Neuronal stem cell (in vitro differentiated cells): ENCODE data around the gene LSM14A.

Experiments used
- DNase-seq: peaks from one replicate; pipeline ENCODE4 v3.0.0-alpha.2; 2013; ENCODE audit warnings: low spot score
- H2AFZ ChIP-seq: one replicate; pipeline ENCODE4 v1.6.1; 2013; ENCODE audit warnings: mild to moderate bottlenecking, low read length, inconsistent platforms
- H2AK5ac ChIP-seq: 2 replicates; pipeline ENCODE4 v1.6.1; 2013; ENCODE audit warnings: low read depth, mild to moderate bottlenecking, inconsistent platforms, low read length, moderate library complexity, mixed read lengths
- H2BK120ac ChIP-seq: 2 replicates; pipeline ENCODE4 v1.6.1; 2013; ENCODE audit warnings: low read depth, mild to moderate bottlenecking, inconsistent platforms, low read length, moderate library complexity, mixed read lengths
- H2BK12ac ChIP-seq: one replicate; pipeline ENCODE4 v1.6.1; 2013; ENCODE audit warnings: low read length, inconsistent platforms
- H2BK15ac ChIP-seq: 2 replicates; pipeline ENCODE4 v1.6.1; 2013; ENCODE audit warnings: mild to moderate bottlenecking, low read length, inconsistent platforms, mixed read lengths
- H2BK5ac ChIP-seq: one replicate; pipeline ENCODE4 v1.6.1; 2013; ENCODE audit warnings: inconsistent platforms, mild to moderate bottlenecking, low read length, moderate library complexity
- H3K14ac ChIP-seq: one replicate; pipeline ENCODE4 v1.6.1; 2013; ENCODE audit warnings: low read length, inconsistent platforms
- H3K18ac ChIP-seq: 2 replicates; pipeline ENCODE4 v1.6.1; 2013; ENCODE audit warnings: low read length, inconsistent platforms
- H3K23ac ChIP-seq: 2 replicates; pipeline ENCODE4 v1.6.1; 2013; ENCODE audit warnings: low read depth, mild to moderate bottlenecking, mixed read lengths, low read length, inconsistent platforms; ENCODE audit not compliant: poor library complexity
- H3K27ac ChIP-seq: replicated peaks from 3 replicates; pipeline ENCODE4 v1.5.1; 2013; ENCODE audit warnings: low read length, inconsistent platforms
- H3K27me3 ChIP-seq, 3 experiments: 2 replicates each; pipeline ENCODE4 v1.6.1; 2013; ENCODE audit warnings: low read length in 3 of 3, mild to moderate bottlenecking in 2 of 3, inconsistent platforms in 1 of 3, low read depth in 1 of 3, mixed read lengths in 1 of 3, moderate library complexity in 1 of 3; ENCODE audit not compliant: control insufficient read depth in 3 of 3, insufficient read depth in 3 of 3
- H3K36me3 ChIP-seq, 2 donors: replicated peaks in 1 of 2; 2 replicates each; pipeline ENCODE4 v1.6.1; 2013; ENCODE audit warnings: low read length in 2 of 2; ENCODE audit not compliant: control insufficient read depth in 2 of 2, insufficient read depth in 2 of 2
- H3K4ac ChIP-seq: 2 replicates; pipeline ENCODE4 v1.6.1; 2013; ENCODE audit warnings: inconsistent platforms, mild to moderate bottlenecking, low read length, moderate library complexity
- H3K4me1 ChIP-seq, 2 donors: 1 replicate in 1 of 2; 2 replicates in 1 of 2; pipeline ENCODE4 v1.6.1; 2013; ENCODE audit warnings: low read length in 2 of 2, low read depth in 1 of 2; ENCODE audit not compliant: control insufficient read depth in 2 of 2, insufficient read depth in 1 of 2
- H3K4me2 ChIP-seq: one replicate; pipeline ENCODE4 v1.6.1; 2013; ENCODE audit warnings: mild to moderate bottlenecking, low read length, inconsistent platforms; ENCODE audit not compliant: insufficient read depth, poor library complexity, severe bottlenecking
- H3K4me3 ChIP-seq, 2 donors: 2 replicates each; pipeline ENCODE4 v1.5.1; 2013; ENCODE audit warnings: low read length in 2 of 2, mild to moderate bottlenecking in 2 of 2, inconsistent platforms in 1 of 2, moderate library complexity in 1 of 2
- H3K79me1 ChIP-seq: one replicate; pipeline ENCODE4 v1.6.1; 2013; ENCODE audit warnings: low read depth, mild to moderate bottlenecking, inconsistent platforms, low read length, moderate library complexity
- H3K9ac ChIP-seq: one replicate; pipeline ENCODE4 v1.6.1; 2013; ENCODE audit warnings: mild to moderate bottlenecking, low read depth, low read length, inconsistent platforms; ENCODE audit not compliant: poor library complexity
- H3K9me3 ChIP-seq, 2 donors: replicated peaks in 1 of 2; 2 replicates each; pipeline versions ENCODE3 to v1.6.1; 2013; ENCODE audit warnings: low read length in 2 of 2, mild to moderate bottlenecking in 2 of 2, inconsistent platforms in 1 of 2, low read depth in 1 of 2, mixed read lengths in 1 of 2, moderate library complexity in 1 of 2; ENCODE audit not compliant: control insufficient read depth in 2 of 2, insufficient read depth in 1 of 2
- H4K8ac ChIP-seq: one replicate; pipeline ENCODE4 v1.6.1; 2013; ENCODE audit warnings: low read depth, mild to moderate bottlenecking, inconsistent platforms, low read length, moderate library complexity
- H4K91ac ChIP-seq: one replicate; pipeline ENCODE4 v1.6.1; 2013; ENCODE audit warnings: low read length, low read depth, mild to moderate bottlenecking, inconsistent platforms; ENCODE audit not compliant: poor library complexity
- WGBS, 2 donors: extraction: QIAGEN DNeasy Blood & Tissue Kit; methylation state at CpG; one replicate each; pipeline ENCODE4 v1.1.7; 2013; ENCODE audit warnings: missing lambda C conversion rate in 2 of 2, mixed read lengths in 1 of 2; ENCODE audit not compliant: insufficient read length in 2 of 2, insufficient replicate concordance in 1 of 2; ENCODE audit errors: extremely low coverage in 2 of 2; 5-methylcytosine and 5-hydroxymethylcytosine counted together

Gene LSM14A

GRCh38 chr19:34256835-34257558 lies 84.7 kb downstream of the LSM14A start:
- H3K4me3 ChIP-seq = no peak overlapping the region
- no peak overlapping the region for H2BK5ac ChIP-seq
- peaks cover 0 to 18% of the 10 kb centered on the region in 2 donors for H3K36me3 ChIP-seq
- no peak overlapping the region for H3K27ac ChIP-seq
- no peak overlapping the region for H3K4me2 ChIP-seq
- H2BK120ac ChIP-seq = no peak overlapping the region
- no peak overlapping the region for H3K18ac ChIP-seq
- H2BK12ac ChIP-seq = no peak overlapping the region
- H3K79me1 ChIP-seq = peaks cover 4% of the 10 kb centered on the region
- peaks cover 2 to 4% of the 10 kb centered on the region in 2 donors for H3K4me1 ChIP-seq
- no peak overlapping the region for H3K9ac ChIP-seq
- H3K4ac ChIP-seq = no peak overlapping the region
- no peaks in the 10 kb centered on the region for H3K27me3 ChIP-seq
- H2BK15ac ChIP-seq = no peak overlapping the region
- no peak overlapping the region for H4K8ac ChIP-seq
- no peak overlapping the region for H2AK5ac ChIP-seq
- H3K9me3 ChIP-seq = no peaks in the 10 kb centered on the region
- no CpG with 5 or more reads among the region's 5 CpGs for WGBS, 2 donors
- no peak for DNase-seq
- no peak overlapping the region for H3K23ac ChIP-seq
- H3K14ac ChIP-seq = no peak overlapping the region
- H2AFZ ChIP-seq = no peak overlapping the region
- H4K91ac ChIP-seq = no peak overlapping the region

GRCh38 chr19:34257559-34257924 lies 85.2 kb downstream of the LSM14A start:
- no peak overlapping the region for H2BK12ac ChIP-seq
- no peaks in the 10 kb centered on the region for H3K27me3 ChIP-seq

GRCh38 chr19:34259367-34260095 lies 87.2 kb downstream of the LSM14A start:
- H3K14ac ChIP-seq = no peak overlapping the region
- no CpG with 5 or more reads among the region's 3 CpGs for WGBS, 2 donors

More at GRCh38 chr19:34257559-34257924, 85.2 kb downstream of the LSM14A start:
- H2BK120ac ChIP-seq = no peak overlapping the region
- H2AFZ ChIP-seq = no peak overlapping the region
- no peak overlapping the region for H3K27ac ChIP-seq
- no peak for DNase-seq
- H3K4ac ChIP-seq = no peak overlapping the region
- WGBS, 2 donors = no CpG with 5 or more reads among the region's 2 CpGs
- H2AK5ac ChIP-seq = no peak overlapping the region
- no peak overlapping the region for H3K23ac ChIP-seq
- H3K9me3 ChIP-seq = no peaks in the 10 kb centered on the region
- H3K36me3 ChIP-seq = peaks cover 0 to 18% of the 10 kb centered on the region in 2 donors
- H3K9ac ChIP-seq = no peak overlapping the region
- H4K8ac ChIP-seq = no peak overlapping the region
- H3K79me1 ChIP-seq = peaks cover 4% of the 10 kb centered on the region
- no peak overlapping the region for H3K4me2 ChIP-seq
- H3K4me1 ChIP-seq = peaks cover 2 to 4% of the 10 kb centered on the region in 2 donors
- no peak overlapping the region for H3K4me3 ChIP-seq
- no peak overlapping the region for H2BK15ac ChIP-seq
- H3K14ac ChIP-seq = no peak overlapping the region
- H3K18ac ChIP-seq = no peak overlapping the region
- H2BK5ac ChIP-seq = no peak overlapping the region
- no peak overlapping the region for H4K91ac ChIP-seq

GRCh38 chr19:34260771-34261173 lies 88.5 kb downstream of the LSM14A start:
- H3K4me2 ChIP-seq = no peak overlapping the region
- H3K27ac ChIP-seq = no peak overlapping the region
- peaks cover 0 to 8% of the 10 kb centered on the region in 2 donors for H3K4me1 ChIP-seq
- H2AK5ac ChIP-seq = no peak overlapping the region
- no peak overlapping the region for H2AFZ ChIP-seq
- no peak overlapping the region for H3K4me3 ChIP-seq
- no peak overlapping the region for H3K23ac ChIP-seq
- H3K14ac ChIP-seq = no peak overlapping the region
- H3K4ac ChIP-seq = no peak overlapping the region
- no peak overlapping the region for H2BK120ac ChIP-seq
- peaks cover 0 to 20% of the 10 kb centered on the region in 2 donors for H3K36me3 ChIP-seq
- no CpG with 5 or more reads among the region's 6 CpGs for WGBS, 2 donors
- no peak overlapping the region for H3K9ac ChIP-seq
- no peaks in the 10 kb centered on the region for H3K9me3 ChIP-seq
- DNase-seq = no peak
- no peak overlapping the region for H4K91ac ChIP-seq
- no peak overlapping the region for H3K18ac ChIP-seq
- no peak overlapping the region for H4K8ac ChIP-seq
- H3K27me3 ChIP-seq = no peaks in the 10 kb centered on the region
- no peak overlapping the region for H2BK5ac ChIP-seq
- H2BK15ac ChIP-seq = no peak overlapping the region
- peaks cover 5% of the 10 kb centered on the region for H3K79me1 ChIP-seq
- H2BK12ac ChIP-seq = no peak overlapping the region

More at GRCh38 chr19:34259367-34260095, 87.2 kb downstream of the LSM14A start:
- DNase-seq = no peak
- H3K18ac ChIP-seq = no peak overlapping the region
- H3K4me3 ChIP-seq = no peak overlapping the region
- H3K27me3 ChIP-seq = no peaks in the 10 kb centered on the region
- H3K23ac ChIP-seq = no peak overlapping the region
- no peak overlapping the region for H2AK5ac ChIP-seq
- no peak overlapping the region for H4K91ac ChIP-seq
- H3K4ac ChIP-seq = no peak overlapping the region
- H3K4me2 ChIP-seq = no peak overlapping the region
- peaks cover 6% of the 10 kb centered on the region for H3K79me1 ChIP-seq
- H3K9ac ChIP-seq = no peak overlapping the region
- no peak overlapping the region for H2BK5ac ChIP-seq
- no peaks in the 10 kb centered on the region for H3K9me3 ChIP-seq
- H3K27ac ChIP-seq = no peak overlapping the region
- H4K8ac ChIP-seq = no peak overlapping the region
- peaks cover 2 to 6% of the 10 kb centered on the region in 2 donors for H3K4me1 ChIP-seq
- H2BK12ac ChIP-seq = no peak overlapping the region
- H2AFZ ChIP-seq = no peak overlapping the region
- peaks cover 0 to 18% of the 10 kb centered on the region in 2 donors for H3K36me3 ChIP-seq
- no peak overlapping the region for H2BK120ac ChIP-seq
- H2BK15ac ChIP-seq = no peak overlapping the region
